Stimulated activated CD8-positive, alpha-beta memory T cell treated with anti-CD3 and anti-CD28 coated beads, Interleukin-15, amount 100 ng/mL, for 48 hours (primary cell): ENCODE measurements around the gene DAGLB.
A peak's percentile ranks its signal among the peaks of the same experiment; 100 is the strongest.
"Not testable (repeated sequence)": the region's sequence is repeated elsewhere in the genome, so short reads cannot be mapped to it uniquely, and the experiment has no call there.

Source experiments
- DNase-seq, 2 donors: peaks; one replicate each; pipeline ENCODE4 v3.0.0-alpha.2; 2020; ENCODE audit warnings: low read depth in 2 of 2

The DAGLB gene, protein sequence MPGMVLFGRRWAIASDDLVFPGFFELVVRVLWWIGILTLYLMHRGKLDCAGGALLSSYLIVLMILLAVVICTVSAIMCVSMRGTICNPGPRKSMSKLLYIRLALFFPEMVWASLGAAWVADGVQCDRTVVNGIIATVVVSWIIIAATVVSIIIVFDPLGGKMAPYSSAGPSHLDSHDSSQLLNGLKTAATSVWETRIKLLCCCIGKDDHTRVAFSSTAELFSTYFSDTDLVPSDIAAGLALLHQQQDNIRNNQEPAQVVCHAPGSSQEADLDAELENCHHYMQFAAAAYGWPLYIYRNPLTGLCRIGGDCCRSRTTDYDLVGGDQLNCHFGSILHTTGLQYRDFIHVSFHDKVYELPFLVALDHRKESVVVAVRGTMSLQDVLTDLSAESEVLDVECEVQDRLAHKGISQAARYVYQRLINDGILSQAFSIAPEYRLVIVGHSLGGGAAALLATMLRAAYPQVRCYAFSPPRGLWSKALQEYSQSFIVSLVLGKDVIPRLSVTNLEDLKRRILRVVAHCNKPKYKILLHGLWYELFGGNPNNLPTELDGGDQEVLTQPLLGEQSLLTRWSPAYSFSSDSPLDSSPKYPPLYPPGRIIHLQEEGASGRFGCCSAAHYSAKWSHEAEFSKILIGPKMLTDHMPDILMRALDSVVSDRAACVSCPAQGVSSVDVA

DNA sequence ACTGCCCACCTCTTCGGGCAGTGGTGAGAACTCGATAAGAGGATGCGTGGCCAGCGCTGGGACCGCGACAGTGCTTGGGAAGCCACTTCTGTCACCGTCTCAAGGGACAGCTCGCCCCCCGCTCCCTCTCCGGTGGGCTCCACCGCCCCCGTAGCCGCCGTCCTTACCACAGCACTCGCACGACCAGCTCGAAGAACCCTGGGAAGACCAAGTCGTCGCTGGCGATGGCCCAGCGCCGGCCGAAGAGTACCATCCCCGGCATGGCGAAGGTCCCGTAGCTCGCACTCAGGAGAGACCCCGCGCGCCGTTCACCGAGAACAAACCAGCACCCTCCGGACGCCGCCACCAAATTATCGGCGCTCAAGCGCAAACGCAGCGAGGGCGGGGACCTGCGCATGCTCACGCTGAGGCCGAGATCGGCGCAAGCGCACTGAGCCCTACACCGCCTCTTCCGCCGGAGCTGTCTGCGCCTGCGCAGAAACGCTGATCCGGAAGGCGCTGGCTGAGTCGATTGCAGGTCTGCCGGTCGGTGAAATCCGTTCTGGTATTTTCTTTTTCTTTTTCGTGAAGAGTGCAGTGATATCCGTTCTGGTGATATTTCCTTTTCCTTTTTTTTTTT lies at the start of gene DAGLB:
Gene DAGLB (minus strand): TSS at position 374 of the 619 bp plus-strand sequence. CDS start 112 bp downstream, at position 262.
- DNase-seq, result peak; percentile 90 to 93

DNA sequence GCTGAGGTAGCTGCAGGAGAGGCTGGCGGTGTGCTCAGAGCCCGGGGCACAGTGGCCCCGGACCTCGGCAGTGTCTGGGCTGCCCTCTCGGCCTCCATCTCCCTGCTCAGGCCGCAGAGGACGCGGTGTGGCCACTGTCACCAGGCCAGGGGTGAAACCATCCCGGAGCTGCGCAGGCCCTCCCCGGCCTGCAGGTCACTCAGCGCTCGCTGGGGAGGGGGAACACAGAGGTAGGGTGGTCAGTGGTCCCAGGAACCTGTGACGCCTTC lies 49.8 kb upstream of the DAGLB start:
- no peak for DNase-seq

DNA sequence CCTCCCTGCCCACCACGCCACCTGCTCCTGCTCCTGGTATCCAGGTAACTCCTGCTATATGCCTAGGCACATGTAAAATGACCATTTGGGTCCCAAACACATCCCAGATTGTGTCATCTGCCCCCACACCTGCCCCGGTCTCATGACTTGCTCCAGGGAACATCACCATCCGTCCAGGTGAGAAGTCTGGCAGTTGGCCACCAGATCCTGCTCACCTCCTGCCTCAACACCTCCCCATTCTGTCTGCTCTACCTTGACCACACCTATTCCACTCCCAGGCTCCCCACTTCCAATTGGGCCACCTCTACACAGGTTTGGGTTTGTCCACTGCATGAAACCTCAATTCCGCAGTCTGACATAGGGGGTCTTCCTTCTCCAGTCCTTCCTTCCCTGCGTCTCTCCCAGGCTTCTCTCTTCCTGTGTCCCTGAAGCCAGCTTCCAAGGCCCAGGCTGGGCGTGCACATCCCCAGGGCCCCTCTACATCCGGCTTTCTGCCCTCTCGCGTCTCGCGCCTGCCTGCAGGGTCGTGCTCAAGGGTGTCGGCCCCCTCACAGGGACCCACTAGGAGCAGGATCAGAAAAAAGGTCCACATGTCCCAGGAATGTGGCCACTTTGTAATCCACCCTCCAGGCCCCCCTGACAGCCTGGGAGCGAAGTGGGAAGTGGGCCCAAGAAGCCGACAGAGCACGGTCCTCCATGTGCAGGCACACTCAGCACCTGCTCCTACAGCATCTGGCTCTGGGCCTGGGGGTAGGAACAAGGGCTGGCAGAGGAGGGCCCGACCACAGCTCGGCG lies 49.3 kb upstream of the DAGLB start:
- no peak for DNase-seq

DNA sequence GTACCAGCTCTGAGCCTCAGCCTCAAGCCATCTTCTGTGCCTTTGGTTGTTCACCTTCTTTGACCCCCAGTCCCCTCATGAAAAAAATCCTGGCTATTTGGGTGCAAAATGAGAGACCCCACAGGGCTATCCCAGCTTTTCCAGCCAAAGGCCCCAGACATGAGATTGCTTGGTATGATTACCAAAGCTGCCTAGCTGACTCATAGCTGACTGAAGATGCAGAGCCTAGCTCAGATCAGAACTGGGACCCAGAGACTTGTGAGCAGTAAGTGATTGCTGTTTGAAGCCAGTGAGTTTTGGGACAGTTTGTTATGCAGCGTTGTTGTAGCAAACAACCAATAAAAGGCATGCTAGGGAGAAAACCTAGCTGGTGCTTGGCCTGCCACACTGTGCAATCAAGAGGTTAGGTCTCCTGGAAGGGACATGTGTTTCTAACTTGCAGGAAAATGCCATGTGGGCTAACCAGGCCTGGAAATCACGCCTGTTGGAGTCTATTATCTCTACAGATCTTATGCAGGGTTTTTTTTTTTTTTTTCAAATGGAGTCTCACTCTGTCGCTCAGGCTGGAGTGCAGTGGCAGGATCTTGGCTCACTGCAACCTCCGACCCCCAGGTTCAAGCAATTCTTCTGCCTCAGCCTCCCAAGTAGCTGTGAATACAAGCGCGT lies 48.0 kb upstream of the DAGLB start:
- DNase-seq, result no peak

- DNase-seq, result no peak
These were observed 46.6 kb upstream of the DAGLB start for GRCh38 chr7:6494365-6494764.

DNA sequence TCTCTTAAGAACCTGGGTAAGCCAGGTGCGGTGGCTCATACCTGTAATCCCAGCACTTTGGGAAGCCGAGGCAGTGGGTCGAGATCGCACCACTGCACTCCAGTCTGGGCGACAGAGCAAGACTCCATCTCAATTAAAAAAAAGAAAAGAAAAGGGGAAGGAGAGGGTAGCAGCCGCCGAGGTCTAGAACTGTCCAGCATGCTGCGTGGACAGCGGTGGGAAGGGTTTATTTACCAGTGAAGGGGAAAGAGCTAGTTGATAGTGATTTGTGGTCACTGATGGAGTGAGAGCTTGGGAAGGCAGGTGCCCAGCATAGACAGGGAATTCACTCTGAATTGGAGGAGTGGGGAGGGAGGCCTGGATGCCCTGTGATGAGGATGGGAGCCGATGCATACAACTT lies 43.4 kb upstream of the DAGLB start:
- no peak for DNase-seq

GRCh38 chr7:6489612-6490011 lies 41.9 kb upstream of the DAGLB start:
- no peak for DNase-seq

- no peak for DNase-seq
These were observed 39.4 kb upstream of the DAGLB start for GRCh38 chr7:6487184-6487545.

- DNase-seq, result no peak
These were observed 38.9 kb upstream of the DAGLB start for GRCh38 chr7:6486438-6487183.

- no peak for DNase-seq
These were observed 35.0 kb upstream of the DAGLB start for GRCh38 chr7:6482743-6483119.

DNA sequence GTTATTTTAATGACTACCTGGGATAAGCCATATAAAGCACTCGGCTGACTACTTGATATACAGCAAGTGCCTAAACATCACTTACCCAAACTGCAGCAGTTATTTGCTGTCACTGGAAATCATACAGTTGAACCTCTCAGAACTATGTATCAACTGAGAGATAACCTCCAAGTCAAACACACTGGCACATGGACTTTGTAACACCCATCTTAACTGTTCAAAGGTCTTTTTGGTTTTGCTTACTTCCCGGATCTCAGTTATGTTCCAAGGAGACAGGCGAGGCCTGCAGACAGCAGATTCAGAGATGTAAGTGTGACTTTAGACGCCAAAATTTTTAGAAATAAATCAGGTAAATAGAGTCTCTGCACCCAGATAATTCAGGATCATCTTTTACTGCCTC lies 34.6 kb upstream of the DAGLB start:
- DNase-seq, result no peak

DNA sequence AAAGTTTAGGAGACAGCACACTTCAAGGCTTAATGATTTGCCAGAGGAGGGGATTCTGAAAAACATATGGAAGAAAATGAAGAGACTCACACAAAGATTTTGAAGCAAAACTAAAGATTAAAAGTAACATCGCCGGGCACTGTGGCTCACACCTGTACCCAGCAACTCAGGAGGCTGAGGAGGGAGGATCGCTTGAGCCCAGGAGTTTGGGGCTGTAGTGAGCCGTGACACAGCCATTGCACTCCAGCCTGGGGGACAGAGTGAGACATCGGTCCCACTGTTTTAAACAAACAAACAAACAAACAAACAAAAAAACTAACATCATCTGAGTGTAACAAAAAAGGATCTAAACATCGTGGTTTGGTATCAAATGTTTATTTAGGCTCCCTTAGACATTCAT lies 33.7 kb upstream of the DAGLB start:
- DNase-seq, result no peak

GRCh38 chr7:6480323-6480660 lies 32.5 kb upstream of the DAGLB start:
- no peak for DNase-seq

DNA sequence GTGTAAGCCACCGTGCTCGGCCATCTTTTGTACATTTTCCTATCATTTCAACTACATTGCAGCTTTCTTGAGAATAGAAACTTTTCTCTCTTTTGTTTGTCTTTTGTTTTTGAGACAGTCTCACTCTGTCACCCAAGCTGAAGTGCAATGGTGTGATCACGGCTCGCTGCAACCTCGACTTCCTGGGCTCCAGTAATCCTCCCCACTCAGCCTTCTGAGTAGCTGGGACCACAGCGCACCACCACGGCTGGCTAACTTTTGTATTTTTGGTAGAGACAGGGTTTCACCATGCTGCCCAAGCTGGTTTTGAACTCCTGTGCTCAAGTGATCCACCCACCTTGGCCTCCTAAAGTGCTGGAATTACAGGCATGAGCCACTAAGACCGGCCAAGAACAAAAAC lies 31.3 kb upstream of the DAGLB start:
- DNase-seq, result peak in 1 of 2 donors; percentile 13

GRCh38 chr7:6478186-6478585 lies 30.4 kb upstream of the DAGLB start:
- DNase-seq, result no peak

- DNase-seq, result no peak
These were observed 29.5 kb upstream of the DAGLB start for GRCh38 chr7:6477318-6477660.

DNA sequence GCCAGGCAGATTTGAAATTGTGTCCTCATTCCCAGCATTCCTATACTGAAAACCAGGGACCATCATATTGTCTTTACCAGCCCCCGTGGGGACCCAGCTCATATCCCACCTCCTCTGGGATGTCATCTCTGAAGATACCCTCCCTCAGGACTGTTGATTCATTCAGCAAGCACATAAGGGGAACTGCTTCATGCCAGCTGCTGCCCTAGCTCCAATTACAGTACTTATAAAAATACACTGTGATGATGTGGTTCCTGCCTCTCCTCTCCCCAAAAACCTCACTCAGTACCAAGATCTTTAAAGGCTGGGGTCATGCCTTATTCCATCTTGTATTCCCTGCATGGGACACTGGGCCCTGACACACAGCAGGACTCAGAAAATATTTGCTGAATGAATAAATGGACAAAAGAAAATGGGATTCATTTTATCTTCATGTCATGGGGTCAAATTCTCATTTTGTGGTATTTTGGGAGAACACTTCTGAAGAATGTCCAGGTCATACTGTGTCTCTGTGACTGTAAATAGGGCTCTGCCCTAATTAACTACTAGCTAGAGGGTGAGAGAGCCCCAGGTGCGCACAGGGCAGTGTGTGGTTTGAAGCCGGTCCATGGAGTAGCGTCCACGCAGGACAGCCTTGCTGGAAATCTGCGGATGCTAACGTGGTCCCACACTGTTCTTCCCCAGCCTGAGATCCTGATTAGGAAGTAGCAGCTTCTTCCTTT lies 29.0 kb upstream of the DAGLB start:
- DNase-seq, result no peak

GRCh38 chr7:6475433-6476186 lies 27.9 kb upstream of the DAGLB start:
- no peak for DNase-seq

GRCh38 chr7:6465862-6466261 lies 18.1 kb upstream of the DAGLB start:
- no peak for DNase-seq

GRCh38 chr7:6463609-6464008 lies 15.9 kb upstream of the DAGLB start:
- DNase-seq, result not testable (repeated sequence)
